ENCODE measurements around the gene TLE2. TPM values are rescaled to one million over a fixed set of nuclear protein-coding genes. Genes with fewer than 3 reads are reported as not detected.
"Not testable (repeated sequence)": the region's sequence is repeated elsewhere in the genome, so short reads cannot be mapped to it uniquely, and the experiment has no call there.

Gene TLE2
- total RNA-seq, 1 experiment from 2014 or later, result 13.7 TPM

GRCh38 chr19:3054265-3054971 is 25.3 kb upstream of the TLE2 start:
- no peaks in the 10 kb centered on the region for H3K9me2 ChIP-seq (ENCODE audit: insufficient read depth)
- POLR2A ChIA-PET (ENCODE audit: unreplicated experiment), result no interaction called here
- CTCF ChIA-PET, result no interaction called here
- H4K20me1 ChIP-seq (ENCODE audit: insufficient read depth), result no peaks in the 10 kb centered on the region; the same call in 1 of the 2 replicates
- DNase-seq, result no peak
- peak overlapping the region; percentile 65 for H3K4me2 ChIP-seq
- TF ChIP-seq CTCF (conservative IDR thresholded peaks at IDR 0.05), result no peak
- no peak for TF ChIP-seq EZH2 (IDR thresholded peaks at IDR 0.05; ENCODE audit: low read depth)
- no peaks in the 10 kb centered on the region for H3K36me3 ChIP-seq (ENCODE audit: low read depth)
- H2AFZ ChIP-seq, result no peak overlapping the region
- no peak overlapping the region for H3K4me3 ChIP-seq
- H3K4me1 ChIP-seq (replicated peaks; ENCODE audit: insufficient read depth), result peaks cover 18% of the 10 kb centered on the region
- intact Hi-C loops (cut with micrococcal nuclease; ENCODE audit: unreplicated experiment), result no loop called here
- no peaks in the 10 kb centered on the region for H3K27me3 ChIP-seq (ENCODE audit: insufficient read depth, low read depth)
- H3F3A ChIP-seq (ENCODE audit: insufficient read depth, low read depth), result peaks cover 25% of the 10 kb centered on the region; the same call in 1 of the 2 replicates
- BruUV-seq (replicated peaks), result no TSS peak
- no peaks in the 10 kb centered on the region for H3K9me3 ChIP-seq (ENCODE audit: insufficient read depth, low read depth)
- peak overlapping the region; percentile 73 for H3K27ac ChIP-seq
- H3K79me2 ChIP-seq (ENCODE audit: low read depth), result no peaks in the 10 kb centered on the region

GRCh38 chr19:3053780-3054179 is 24.7 kb upstream of the TLE2 start:
- H3F3A ChIP-seq (ENCODE audit: insufficient read depth, low read depth), result peaks cover 25% of the 10 kb centered on the region; the same call in 1 of the 2 replicates
- no peak overlapping the region for H3K4me3 ChIP-seq
- H4K20me1 ChIP-seq (ENCODE audit: insufficient read depth), result no peaks in the 10 kb centered on the region; the same call in 1 of the 2 replicates
- no peak overlapping the region for H3K27ac ChIP-seq
- no peaks in the 10 kb centered on the region for H3K9me3 ChIP-seq (ENCODE audit: insufficient read depth, low read depth)
- no peak for TF ChIP-seq CTCF (conservative IDR thresholded peaks at IDR 0.05)
- TF ChIP-seq EZH2 (IDR thresholded peaks at IDR 0.05; ENCODE audit: low read depth), result no peak
- ChIA-PET POLR2A (ENCODE audit: unreplicated experiment) (no interaction called here), CTCF (no interaction called here)
- no peaks in the 10 kb centered on the region for H3K79me2 ChIP-seq (ENCODE audit: low read depth)
- no peaks in the 10 kb centered on the region for H3K9me2 ChIP-seq (ENCODE audit: insufficient read depth)
- peaks cover 18% of the 10 kb centered on the region for H3K4me1 ChIP-seq (replicated peaks; ENCODE audit: insufficient read depth)
- H3K36me3 ChIP-seq (ENCODE audit: low read depth), result no peaks in the 10 kb centered on the region
- no peaks in the 10 kb centered on the region for H3K27me3 ChIP-seq (ENCODE audit: insufficient read depth, low read depth)
- BruUV-seq (replicated peaks), result no TSS peak
- no peak overlapping the region for H3K4me2 ChIP-seq
- H2AFZ ChIP-seq, result no peak overlapping the region
- DNase-seq, result no peak
- intact Hi-C loops (cut with micrococcal nuclease; ENCODE audit: unreplicated experiment), result no loop called here

GRCh38 chr19:3053218-3053621 is 24.1 kb upstream of the TLE2 start:
- no peaks in the 10 kb centered on the region for H3K27me3 ChIP-seq (ENCODE audit: insufficient read depth, low read depth)
- BruUV-seq (replicated peaks), result TSS peak; percentile 80
- peaks cover 23% of the 10 kb centered on the region; the same call in 1 of the 2 replicates for H3F3A ChIP-seq (ENCODE audit: insufficient read depth, low read depth)
- H3K79me2 ChIP-seq (ENCODE audit: low read depth), result no peaks in the 10 kb centered on the region
- no peaks in the 10 kb centered on the region for H3K9me2 ChIP-seq (ENCODE audit: insufficient read depth)
- H3K4me2 ChIP-seq, result no peak overlapping the region
- ChIA-PET POLR2A (ENCODE audit: unreplicated experiment) (no interaction called here), CTCF (no interaction called here)
- H2AFZ ChIP-seq, result no peak overlapping the region
- H3K36me3 ChIP-seq (ENCODE audit: low read depth), result no peaks in the 10 kb centered on the region
- intact Hi-C loops (cut with micrococcal nuclease; ENCODE audit: unreplicated experiment), result no loop called here
- no peaks in the 10 kb centered on the region for H4K20me1 ChIP-seq (ENCODE audit: insufficient read depth)
- no peak for DNase-seq
- TF ChIP-seq EZH2 (IDR thresholded peaks at IDR 0.05; ENCODE audit: low read depth) (no peak), CTCF (conservative IDR thresholded peaks at IDR 0.05) (no peak)
- H3K4me3 ChIP-seq, result no peak overlapping the region
- H3K9me3 ChIP-seq (ENCODE audit: insufficient read depth, low read depth), result no peaks in the 10 kb centered on the region
- peaks cover 18% of the 10 kb centered on the region for H3K4me1 ChIP-seq (replicated peaks; ENCODE audit: insufficient read depth)
- H3K27ac ChIP-seq, result no peak overlapping the region

GRCh38 chr19:3050016-3050415 is 20.9 kb upstream of the TLE2 start:
- H3K9me3 ChIP-seq (ENCODE audit: insufficient read depth, low read depth); H3K4me3 ChIP-seq; H3K27ac ChIP-seq; POLR2A ChIA-PET (ENCODE audit: unreplicated experiment); H3F3A ChIP-seq (ENCODE audit: insufficient read depth, low read depth); CTCF ChIA-PET; H3K27me3 ChIP-seq (ENCODE audit: insufficient read depth, low read depth); intact Hi-C loops (cut with micrococcal nuclease; ENCODE audit: unreplicated experiment); H3K79me2 ChIP-seq (ENCODE audit: low read depth); H3K4me1 ChIP-seq (replicated peaks; ENCODE audit: insufficient read depth); H4K20me1 ChIP-seq (ENCODE audit: insufficient read depth); H3K4me2 ChIP-seq; DNase-seq; H3K36me3 ChIP-seq (ENCODE audit: low read depth); H3K9me2 ChIP-seq (ENCODE audit: insufficient read depth); BruUV-seq (replicated peaks); H2AFZ ChIP-seq: not testable (repeated sequence)

Measured in PC-9 (cell line).